Natural killer cell (primary cell): ENCODE results near the gene UBAP1L. TPM values are rescaled to one million over a fixed set of nuclear protein-coding genes. Genes with fewer than 3 reads are reported as not detected.

Source experiments
- ATAC-seq, 3 donors: fragments of 150-1000 bp in 2 of 3; fragments of 200-7000 bp in 1 of 3; cut with Tn5 transposase; 1 replicate in 1 of 3; 2 replicates in 2 of 3; pipeline ENCODE4 v1.10.0; 2021; ENCODE audit warnings: mild to moderate bottlenecking in 2 of 3, moderate library complexity in 2 of 3
- DNase-seq, 2 donors: peaks; one replicate each; pipeline versions ENCODE4 v3.0.0 to v3.0.0-alpha.2; 2013 to 2021; ENCODE audit warnings: mixed read lengths in 1 of 2
- H3K27ac ChIP-seq: one replicate; pipeline ENCODE4 v1.5.1; 2013; ENCODE audit warnings: mild to moderate bottlenecking, low read length
- H3K27me3 ChIP-seq: one replicate; pipeline ENCODE4 v1.6.1; 2013; ENCODE audit warnings: low read length; ENCODE audit not compliant: control insufficient read depth, insufficient read depth
- H3K36me3 ChIP-seq: one replicate; pipeline ENCODE4 v1.6.1; 2013; ENCODE audit warnings: low read length; ENCODE audit not compliant: control insufficient read depth, insufficient read depth
- H3K4me1 ChIP-seq: one replicate; pipeline ENCODE4 v1.6.1; 2013; ENCODE audit warnings: low read length; ENCODE audit not compliant: control insufficient read depth, insufficient read depth
- H3K4me3 ChIP-seq: one replicate; pipeline ENCODE4 v1.5.1; 2013; ENCODE audit warnings: low read length
- H3K9me3 ChIP-seq: one replicate; pipeline ENCODE4 v1.6.1; 2013; ENCODE audit warnings: low read length; ENCODE audit not compliant: control insufficient read depth, insufficient read depth
- H3K27ac Mint-ChIP-seq, 2 donors: one replicate each; pipeline ENCODE4 v1.8.0; 2022; ENCODE audit warnings: mild to moderate bottlenecking in 2 of 2, mixed read lengths in 2 of 2, moderate library complexity in 1 of 2
- H3K27me3 Mint-ChIP-seq, 2 donors: one replicate each; pipeline ENCODE4 v1.8.0; 2022; ENCODE audit warnings: low read depth in 2 of 2, mixed read lengths in 2 of 2
- H3K36me3 Mint-ChIP-seq: one replicate; pipeline ENCODE4 v1.8.0; 2022; ENCODE audit warnings: mixed read lengths
- H3K4me1 Mint-ChIP-seq, 2 donors: one replicate each; pipeline ENCODE4 v1.8.0; 2022; ENCODE audit warnings: mixed read lengths in 2 of 2
- H3K4me3 Mint-ChIP-seq: one replicate; pipeline ENCODE4 v1.8.0; 2022; ENCODE audit warnings: mild to moderate bottlenecking, moderate library complexity, mixed read lengths
- H3K9me3 Mint-ChIP-seq, 2 donors: one replicate each; pipeline ENCODE4 v1.8.0; 2022; ENCODE audit warnings: mixed read lengths in 2 of 2
- CTCF ChIP-seq: fragments of 200-600 bp; IDR thresholded peaks from one replicate; pipeline ENCODE4 v1.8.0; 2022; ENCODE audit warnings: antibody characterized with exemption
- WGBS: methylation state at CpG from one replicate; pipeline ENCODE4 v1.1.7; 2013; ENCODE audit warnings: missing lambda C conversion rate; ENCODE audit not compliant: insufficient coverage; 5-methylcytosine and 5-hydroxymethylcytosine counted together
- intact Hi-C: fragments of 100-400 bp; cut with micrococcal nuclease; formaldehyde crosslinking; loops from one replicate; pipeline ENCODE4 v1.14.2; 2022
- total RNA-seq, 4 donors: library from RNA; stranded (reverse); fragments of 120-200 nt in 1 of 4; gene quantifications; one replicate each; pipeline versions ENCODE4 v1.2.3 to v1.2.4, GENCODE V29; 2013 to 2022

Gene UBAP1L
- total RNA-seq, 3 donors from 2014 or later (not counting 1 experiment from before 2014, with no cell fraction given), result 4.3 to 8.0 (median 7.5) TPM

- Histone ChIP-seq H3K4me3 (no peak overlapping the region), H3K4me1 (peaks cover 11% of the 10 kb centered on the region), H3K36me3 (no peaks in the 10 kb centered on the region), H3K9me3 (no peaks in the 10 kb centered on the region), H3K27me3 (peaks cover 14% of the 10 kb centered on the region), H3K27ac (no peak overlapping the region)
- no peak for TF ChIP-seq CTCF
- H3K27ac Mint-ChIP-seq, result no peak overlapping the region
- no peak overlapping the region for H3K4me3 Mint-ChIP-seq
- intact Hi-C loops, result no loop called here
- H3K9me3 Mint-ChIP-seq, result no peaks in the 10 kb centered on the region
- peaks cover 43 to 56% of the 10 kb centered on the region in 2 donors for H3K27me3 Mint-ChIP-seq
- WGBS, result 73% methylated on average over 5 of the region's 5 CpGs
- ATAC-seq (no peak), DNase-seq (no peak)
- H3K4me1 Mint-ChIP-seq, result peaks cover 19 to 25% of the 10 kb centered on the region in 2 donors
- H3K36me3 Mint-ChIP-seq, result no peaks in the 10 kb centered on the region
These were observed 33.2 kb downstream of the UBAP1L start for GRCh38 chr15:65081758-65082157.

GRCh38 chr15:65081270-65081669, 33.7 kb downstream of the UBAP1L start:
- no peak overlapping the region for H3K4me3 ChIP-seq
- H3K27ac ChIP-seq, result no peak overlapping the region
- H3K36me3 ChIP-seq, result no peaks in the 10 kb centered on the region
- Mint-ChIP-seq H3K27me3 (peaks cover 46 to 59% of the 10 kb centered on the region in 2 donors), H3K9me3 (no peaks in the 10 kb centered on the region), H3K27ac (no peak overlapping the region), H3K36me3 (no peaks in the 10 kb centered on the region), H3K4me1 (peaks cover 19 to 27% of the 10 kb centered on the region in 2 donors), H3K4me3 (no peak overlapping the region)
- ATAC-seq, result no peak
- H3K27me3 ChIP-seq, result peaks cover 14% of the 10 kb centered on the region
- WGBS, result 73% methylated on average over 6 of the region's 6 CpGs
- no peaks in the 10 kb centered on the region for H3K9me3 ChIP-seq
- no peak for TF ChIP-seq CTCF
- peaks cover 11% of the 10 kb centered on the region for H3K4me1 ChIP-seq
- intact Hi-C loops, result no loop called here
- no peak for DNase-seq

GRCh38 chr15:65079580-65079979, 35.4 kb downstream of the UBAP1L start:
- H3K4me3 Mint-ChIP-seq, result no peak overlapping the region
- H3K36me3 ChIP-seq, result no peaks in the 10 kb centered on the region
- no peak overlapping the region for H3K4me3 ChIP-seq
- DNase-seq (no peak), ATAC-seq (no peak)
- H3K4me1 ChIP-seq, result peaks cover 11% of the 10 kb centered on the region
- no peak overlapping the region for H3K27ac ChIP-seq
- TF ChIP-seq CTCF, result no peak
- 94% methylated on average over 5 of the region's 5 CpGs for WGBS
- H3K9me3 ChIP-seq, result no peaks in the 10 kb centered on the region
- H3K4me1 Mint-ChIP-seq, result peaks cover 19 to 22% of the 10 kb centered on the region in 2 donors
- no peak overlapping the region for H3K27ac Mint-ChIP-seq
- peaks cover 49 to 69% of the 10 kb centered on the region in 2 donors for H3K27me3 Mint-ChIP-seq
- H3K9me3 Mint-ChIP-seq, result no peaks in the 10 kb centered on the region
- intact Hi-C loops, result no loop called here
- H3K36me3 Mint-ChIP-seq, result no peaks in the 10 kb centered on the region
- peaks cover 14% of the 10 kb centered on the region for H3K27me3 ChIP-seq

- peak; percentile 16 for TF ChIP-seq CTCF
- DNase-seq, result peak in 1 of 2 donors; percentile 68
- Mint-ChIP-seq H3K36me3 (no peaks in the 10 kb centered on the region), H3K27ac (no peak overlapping the region), H3K4me3 (peak overlapping the region; percentile 9), H3K27me3 (peaks cover 39 to 53% of the 10 kb centered on the region in 2 donors), H3K4me1 (peaks cover 17 to 20% of the 10 kb centered on the region in 2 donors), H3K9me3 (no peaks in the 10 kb centered on the region)
- peaks cover 11% of the 10 kb centered on the region for H3K27me3 ChIP-seq
- intact Hi-C loops, result no loop called here
- no peaks in the 10 kb centered on the region for H3K9me3 ChIP-seq
- no peak overlapping the region for H3K27ac ChIP-seq
- H3K4me3 ChIP-seq, result no peak overlapping the region
- peak; percentile 22 to 70 (median 64) for ATAC-seq
- no peaks in the 10 kb centered on the region for H3K36me3 ChIP-seq
- H3K4me1 ChIP-seq, result peaks cover 11% of the 10 kb centered on the region
- 14% methylated on average over 24 of the region's 24 CpGs for whole genome bisulfite sequencing
These were observed 37.0 kb downstream of the UBAP1L start for GRCh38 chr15:65077981-65078352.
